ENCODE results near the gene MAN1B1.

MAN1B1 gene

DNA sequence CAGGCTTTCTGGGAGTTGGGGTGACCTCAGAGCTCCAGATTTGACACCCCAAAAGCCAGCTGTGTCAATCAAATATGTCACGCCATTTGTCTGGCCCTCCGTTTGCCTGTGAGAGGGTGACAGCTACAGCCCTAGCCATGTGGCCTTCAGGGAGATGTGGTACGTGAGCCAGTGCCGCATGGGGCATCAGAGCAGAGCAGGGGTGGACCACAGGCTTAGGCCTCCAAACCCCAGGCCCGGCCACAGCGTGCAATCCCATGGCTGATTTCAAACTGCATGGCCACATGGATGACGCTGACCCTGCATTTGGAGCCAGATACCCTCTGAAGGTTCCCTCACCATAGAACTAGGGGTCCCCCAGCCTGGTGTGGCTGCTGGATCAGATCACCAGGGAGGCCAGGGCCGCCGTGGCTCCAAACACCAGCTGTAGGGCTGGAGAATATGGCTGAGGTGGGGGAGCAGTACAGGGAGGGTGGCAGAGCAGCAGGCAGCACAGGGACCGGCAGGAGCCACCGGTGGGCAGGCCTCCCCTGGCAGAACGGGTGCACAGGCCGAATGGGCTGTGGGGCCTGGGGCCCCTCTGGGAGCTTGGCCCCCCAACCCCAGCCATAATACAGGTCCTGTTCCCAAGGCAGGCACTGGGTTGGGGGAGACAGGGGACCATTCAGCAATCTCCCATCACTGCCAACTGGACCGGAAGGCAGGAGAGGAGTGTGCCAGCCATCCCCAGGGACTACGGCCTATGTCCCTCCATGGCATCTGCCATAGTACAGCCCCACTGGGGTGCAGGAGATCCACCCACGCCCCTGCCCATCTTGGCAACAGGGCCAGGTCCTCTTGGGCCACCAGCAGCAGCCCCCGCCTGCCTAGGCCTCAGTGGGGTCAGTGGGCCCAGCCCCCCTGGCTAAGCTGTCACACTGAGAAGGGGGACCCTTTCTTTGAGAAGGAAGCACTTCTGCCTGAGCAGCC, 18.0 kb upstream of the MAN1B1 start:
- in situ Hi-C loops (cut with HindIII; ENCODE audit: low sequenced_read_pairs) = no loop called here

DNA sequence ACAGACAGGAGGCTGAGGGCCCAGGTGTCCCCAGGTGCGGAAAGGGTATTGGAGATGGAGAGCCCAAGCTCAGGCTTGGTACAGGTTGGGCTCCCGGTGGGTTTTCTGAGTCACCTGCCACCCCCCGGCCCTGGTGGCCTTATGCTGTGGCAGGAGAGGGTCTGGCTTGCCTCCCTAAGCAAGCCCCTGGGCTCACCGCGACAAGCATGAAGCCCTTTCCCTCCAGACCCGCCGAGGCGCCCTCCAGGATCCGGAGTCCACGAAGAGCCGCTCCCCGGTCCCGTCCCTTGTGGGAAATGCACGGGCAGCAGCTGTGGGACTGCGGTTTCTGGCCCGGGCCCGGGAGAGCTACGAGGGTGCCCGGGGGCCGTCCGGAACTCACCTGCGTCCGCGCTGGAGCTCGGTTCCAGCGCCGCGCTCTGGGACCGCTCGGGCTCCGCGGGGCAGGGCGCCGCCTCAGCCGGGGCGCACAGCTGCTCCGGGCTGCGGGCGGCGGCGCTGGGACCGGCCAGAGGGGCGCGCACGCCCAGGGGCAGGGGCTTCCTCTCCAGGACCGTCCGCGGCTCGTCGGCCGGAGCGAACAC, 17.2 kb upstream of the MAN1B1 start:
- in situ Hi-C loops (cut with HindIII; ENCODE audit: low sequenced_read_pairs) = no loop called here

DNA sequence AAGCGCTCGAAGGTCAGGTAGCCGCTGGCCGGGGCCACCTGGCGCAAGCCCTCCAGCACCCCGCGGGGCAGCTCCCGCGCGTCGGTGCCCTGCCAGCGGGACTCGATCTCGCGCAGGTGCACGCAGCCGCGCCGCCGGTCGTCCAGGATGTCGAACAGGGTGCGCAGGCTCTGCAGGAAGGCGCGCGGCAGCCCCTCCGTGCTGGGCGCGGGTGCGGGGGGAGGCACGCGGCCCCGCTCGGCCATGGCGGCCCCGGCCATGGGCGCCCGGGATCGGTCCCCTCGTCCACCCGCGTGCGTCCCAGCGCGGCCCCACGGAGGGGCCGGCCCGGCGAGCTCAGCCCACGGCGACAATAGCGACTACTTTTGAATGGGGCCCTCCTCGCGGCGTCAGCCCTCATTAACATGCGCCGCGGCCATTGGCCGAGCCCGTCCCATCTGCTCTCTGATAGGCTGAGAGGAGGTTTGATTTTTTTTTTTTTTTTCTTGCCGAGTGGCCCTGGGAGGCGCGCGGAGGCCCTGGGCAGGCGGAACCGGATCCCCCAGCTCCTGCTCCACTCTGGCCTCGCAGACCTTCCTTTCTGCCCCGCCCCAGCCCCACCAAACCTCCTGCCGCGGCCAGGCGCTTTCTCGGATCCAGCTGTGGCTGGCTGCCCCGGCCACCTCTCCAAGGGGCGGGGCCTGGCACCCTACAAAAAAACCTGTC, 16.4 kb upstream of the MAN1B1 start, which contains the start of gene SAPCD2:
Gene SAPCD2 (minus strand): TSS at position 357 of the 705 bp plus-strand sequence. CDS start 97 bp downstream, at position 260.
- in situ Hi-C loops (cut with HindIII; ENCODE audit: low sequenced_read_pairs) = no loop called here

DNA sequence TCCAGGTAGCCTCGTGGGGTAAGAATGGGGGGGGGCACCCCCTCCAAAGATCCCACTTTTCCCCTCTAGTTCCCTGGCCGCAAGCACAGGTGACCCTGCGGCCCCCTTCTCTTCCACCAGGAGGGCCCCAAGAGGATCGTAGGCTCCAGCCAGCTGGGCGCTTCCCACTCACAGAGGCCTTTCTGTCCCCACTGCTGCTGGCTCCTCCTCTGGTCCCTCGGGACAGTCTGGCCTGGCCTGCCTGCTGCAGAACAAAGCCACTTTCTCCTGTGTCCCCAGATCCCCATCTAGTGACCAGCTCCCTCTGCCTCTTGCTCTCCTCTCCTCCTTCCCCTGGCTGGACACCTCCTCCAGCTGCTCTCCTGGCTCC, 15.9 kb upstream of the MAN1B1 start:
- in situ Hi-C loops (cut with HindIII; ENCODE audit: low sequenced_read_pairs) = no loop called here

DNA sequence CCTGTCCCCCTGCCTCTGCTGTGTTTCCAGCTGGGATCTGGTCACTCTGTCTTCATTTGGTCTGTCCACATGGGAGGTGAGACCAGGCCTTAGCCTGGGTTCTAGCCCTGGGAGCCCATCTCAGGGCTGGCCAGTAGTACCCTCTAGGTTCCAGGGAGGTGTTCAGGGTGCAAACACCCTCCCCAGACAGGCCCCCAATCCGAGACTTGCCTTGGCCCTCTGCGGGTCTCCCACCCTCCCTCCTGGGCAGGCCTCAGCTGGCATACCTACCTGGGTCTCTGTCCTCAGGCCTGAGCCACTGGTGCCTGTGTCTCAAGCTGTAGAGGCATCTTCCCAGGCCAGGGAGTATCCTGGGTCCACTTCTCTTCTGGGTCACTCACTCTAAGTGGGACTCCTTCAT, 15.5 kb upstream of the MAN1B1 start:
- in situ Hi-C loops (cut with HindIII; ENCODE audit: low sequenced_read_pairs) = no loop called here

DNA sequence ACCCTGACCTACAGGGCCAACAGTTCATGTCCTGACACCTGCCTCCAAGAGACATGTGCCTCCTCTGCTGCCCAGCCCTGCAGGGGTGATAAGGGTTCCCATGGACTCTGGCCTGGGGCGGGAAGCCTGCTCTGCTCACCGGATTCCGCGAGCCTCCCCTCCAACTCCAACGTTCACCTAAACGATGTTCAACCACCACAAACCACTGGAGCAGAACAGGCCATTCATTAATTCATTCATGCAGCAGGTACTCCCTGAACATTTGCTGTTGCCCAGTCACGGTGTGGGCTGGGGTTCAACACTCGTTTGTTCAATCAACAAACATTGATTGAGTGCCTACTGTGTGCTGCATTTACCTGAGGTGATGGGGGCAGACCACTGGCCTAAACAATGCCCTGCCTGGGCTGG, 12.8 kb upstream of the MAN1B1 start:
- in situ Hi-C loops (cut with HindIII; ENCODE audit: low sequenced_read_pairs) = no loop called here

DNA sequence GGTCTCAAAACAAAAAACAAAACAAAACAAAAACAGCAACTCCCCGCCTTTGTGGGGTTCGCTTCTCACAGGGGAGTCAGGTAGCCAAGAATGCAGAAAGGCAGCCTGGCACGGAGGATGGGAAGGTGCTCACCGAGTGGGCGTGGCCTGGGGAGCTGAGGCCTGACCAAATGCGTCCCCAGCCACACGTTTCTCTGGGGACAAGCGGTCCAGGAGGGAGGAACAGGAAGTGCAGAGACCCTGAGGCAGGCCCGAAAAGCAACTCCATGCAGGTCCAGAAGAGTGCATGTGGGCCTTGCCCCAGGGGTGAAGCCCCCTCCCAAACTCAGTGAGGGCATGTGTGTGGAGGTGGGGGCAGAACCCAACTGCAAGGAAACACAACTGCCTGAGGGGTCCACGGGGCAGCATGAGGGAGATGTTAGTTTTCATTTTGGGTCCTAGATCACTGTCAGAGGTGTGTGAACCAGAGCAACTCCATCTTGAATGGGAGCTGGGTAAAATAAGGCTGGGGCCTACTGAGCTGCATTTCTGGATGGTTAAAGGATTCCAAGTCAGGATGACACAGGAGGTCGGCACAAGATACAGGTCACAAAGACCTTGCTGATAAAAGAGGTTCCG, 12.0 kb upstream of the MAN1B1 start:
- in situ Hi-C loops (cut with HindIII; ENCODE audit: low sequenced_read_pairs) = no loop called here

DNA sequence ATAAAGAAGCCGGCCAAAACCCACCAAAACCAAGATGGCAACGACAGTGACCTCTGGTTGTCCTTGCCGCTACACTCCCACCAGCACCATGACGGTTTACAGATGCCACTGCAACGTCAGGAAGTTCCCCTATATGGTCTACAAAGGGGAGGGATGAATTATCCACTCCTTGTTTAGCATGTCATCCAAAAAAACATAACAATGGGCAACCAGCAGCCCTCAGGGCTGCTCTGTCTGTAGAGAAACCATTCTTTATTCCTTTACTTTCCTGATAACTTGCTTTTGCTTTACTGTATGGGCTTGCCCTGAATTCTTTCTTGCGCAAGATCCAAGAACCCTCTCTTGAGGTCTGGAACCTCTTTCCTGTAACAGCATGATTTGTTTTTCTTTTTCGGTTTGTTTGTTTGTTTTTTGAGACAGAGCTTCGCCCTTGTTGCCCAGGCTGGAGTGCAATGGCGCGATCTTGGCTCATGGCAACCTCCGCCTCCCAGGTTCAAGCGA, 11.5 kb upstream of the MAN1B1 start:
- in situ Hi-C loops (cut with HindIII; ENCODE audit: low sequenced_read_pairs) = no loop called here

DNA sequence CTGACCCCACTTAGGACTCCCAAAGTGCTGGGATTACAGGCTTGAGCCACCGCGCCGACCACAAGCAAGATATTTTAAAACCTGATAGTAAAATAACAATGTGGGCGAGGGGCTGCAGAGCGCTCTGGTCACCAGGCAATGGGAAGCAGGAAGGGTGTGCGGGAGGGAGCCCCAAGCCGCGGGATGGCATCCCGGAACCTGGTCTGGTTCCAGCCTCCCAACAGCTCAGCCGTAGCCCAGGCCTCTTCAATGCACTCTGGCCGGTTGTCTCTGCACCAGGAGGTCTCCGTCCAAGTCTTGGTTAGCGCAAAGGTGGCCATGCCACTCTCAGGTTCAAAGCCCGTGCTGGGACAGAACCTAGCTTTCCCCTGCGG, 10.2 kb upstream of the MAN1B1 start:
- in situ Hi-C loops (cut with HindIII; ENCODE audit: low sequenced_read_pairs) = no loop called here

DNA sequence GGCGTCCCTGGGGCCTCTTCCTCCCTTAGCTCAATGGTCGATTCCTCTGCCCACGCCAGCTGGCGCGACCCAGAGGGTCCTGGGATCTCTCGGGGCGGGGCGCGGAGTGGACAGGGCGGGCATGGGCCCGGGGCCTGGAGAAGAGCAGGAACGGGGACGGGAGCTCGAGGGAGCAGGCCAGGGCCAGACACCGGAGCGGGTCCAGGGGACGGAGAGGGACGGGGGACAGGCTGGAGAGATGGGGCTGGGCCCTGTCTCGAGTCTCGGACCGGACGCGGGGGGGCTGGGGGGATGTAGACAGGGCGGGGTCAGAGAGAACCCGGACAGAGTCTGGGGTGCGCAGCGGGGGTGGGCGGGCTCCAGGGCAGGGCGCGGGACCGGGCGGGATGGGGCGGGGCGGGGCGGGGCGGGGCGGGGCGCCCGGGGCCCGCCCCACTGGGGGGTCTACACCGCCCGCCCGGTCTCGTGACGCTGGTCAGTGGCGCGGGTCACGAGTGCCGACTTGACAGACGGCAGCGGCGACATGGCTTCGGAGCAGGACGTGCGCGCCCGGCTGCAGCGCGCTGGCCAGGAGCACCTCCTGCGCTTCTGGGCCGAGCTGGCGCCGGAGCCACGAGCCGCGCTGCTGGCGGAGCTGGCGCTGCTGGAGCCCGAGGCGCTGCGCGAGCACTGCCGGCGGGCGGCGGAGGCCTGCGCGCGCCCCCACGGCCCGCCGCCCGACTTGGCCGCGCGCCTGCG, 9.6 kb upstream of the MAN1B1 start, which contains the start of gene UAP1L1:
Gene UAP1L1 (plus strand): TSS at position 508 of the 738 bp plus-strand sequence. CDS start 16 bp downstream, at position 524.
- in situ Hi-C loops (cut with HindIII; ENCODE audit: low sequenced_read_pairs) = no loop called here

DNA sequence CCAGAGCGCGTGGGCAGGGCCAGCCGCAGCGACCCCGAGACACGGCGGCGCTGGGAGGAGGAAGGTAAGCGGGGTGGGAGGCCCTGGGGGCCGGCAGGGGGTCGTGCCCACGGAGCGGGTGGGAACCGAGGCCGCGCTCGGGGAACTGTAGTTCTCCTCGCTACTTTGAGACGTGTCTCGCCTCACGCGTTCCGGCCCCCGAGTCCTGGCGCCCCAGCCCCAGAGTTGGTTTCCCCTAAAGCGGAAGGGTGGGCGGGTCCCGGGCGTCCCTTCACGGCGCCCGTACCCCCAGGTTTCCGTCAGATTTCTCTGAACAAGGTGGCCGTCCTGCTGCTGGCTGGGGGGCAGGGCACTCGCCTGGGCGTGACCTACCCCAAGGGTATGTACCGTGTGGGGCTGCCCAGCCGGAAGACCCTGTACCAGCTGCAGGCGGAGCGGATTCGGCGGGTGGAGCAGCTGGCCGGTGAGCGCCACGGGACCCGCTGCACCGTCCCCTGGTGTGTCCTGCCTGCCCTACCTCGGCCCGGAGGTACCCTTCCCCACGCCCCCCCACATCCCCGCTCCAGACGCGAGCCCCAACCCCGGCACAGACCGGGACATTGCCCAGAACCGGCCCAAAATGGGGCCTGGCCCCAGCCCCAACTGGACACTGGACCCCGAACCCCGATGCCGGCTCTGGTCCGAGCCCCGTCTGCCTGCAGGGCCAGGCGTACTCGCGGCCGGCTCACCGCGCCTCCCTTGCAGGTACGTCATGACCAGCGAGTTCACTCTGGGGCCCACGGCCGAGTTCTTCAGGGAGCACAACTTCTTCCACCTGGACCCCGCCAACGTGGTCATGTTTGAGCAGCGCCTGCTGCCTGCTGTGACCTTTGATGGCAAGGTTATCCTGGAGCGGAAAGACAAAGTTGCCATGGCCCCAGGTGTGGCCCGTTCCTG, 8.8 kb upstream of the MAN1B1 start:
- in situ Hi-C loops (cut with HindIII; ENCODE audit: low sequenced_read_pairs) = no loop called here

DNA sequence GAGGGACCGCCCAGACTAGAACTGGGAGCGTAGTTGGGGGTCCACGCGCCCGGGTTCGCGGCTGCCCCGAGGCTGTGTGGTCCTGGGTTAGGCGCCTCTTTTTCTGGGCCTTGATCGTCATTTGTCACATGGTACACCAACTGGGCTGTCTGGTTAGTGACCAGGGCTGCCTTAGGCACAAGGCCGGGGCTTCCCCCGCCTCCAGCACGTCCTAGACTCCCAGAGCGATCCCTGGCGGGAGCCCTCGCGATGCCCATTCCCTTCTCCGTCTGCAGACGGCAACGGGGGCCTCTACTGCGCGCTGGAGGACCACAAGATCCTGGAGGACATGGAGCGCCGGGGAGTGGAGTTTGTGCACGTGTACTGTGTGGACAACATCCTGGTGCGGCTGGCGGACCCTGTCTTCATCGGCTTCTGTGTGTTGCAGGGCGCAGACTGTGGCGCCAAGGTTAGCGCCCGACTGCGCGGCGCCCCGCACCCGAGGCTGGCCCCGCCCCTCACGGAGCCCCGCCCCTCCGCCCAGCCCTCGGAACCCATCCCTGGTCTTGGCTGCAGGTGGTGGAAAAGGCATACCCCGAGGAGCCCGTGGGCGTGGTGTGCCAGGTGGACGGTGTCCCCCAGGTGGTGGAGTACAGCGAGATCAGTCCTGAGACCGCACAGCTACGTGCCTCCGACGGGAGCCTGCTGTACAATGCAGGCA, 7.9 kb upstream of the MAN1B1 start:
- in situ Hi-C loops (cut with HindIII; ENCODE audit: low sequenced_read_pairs) = no loop called here

DNA sequence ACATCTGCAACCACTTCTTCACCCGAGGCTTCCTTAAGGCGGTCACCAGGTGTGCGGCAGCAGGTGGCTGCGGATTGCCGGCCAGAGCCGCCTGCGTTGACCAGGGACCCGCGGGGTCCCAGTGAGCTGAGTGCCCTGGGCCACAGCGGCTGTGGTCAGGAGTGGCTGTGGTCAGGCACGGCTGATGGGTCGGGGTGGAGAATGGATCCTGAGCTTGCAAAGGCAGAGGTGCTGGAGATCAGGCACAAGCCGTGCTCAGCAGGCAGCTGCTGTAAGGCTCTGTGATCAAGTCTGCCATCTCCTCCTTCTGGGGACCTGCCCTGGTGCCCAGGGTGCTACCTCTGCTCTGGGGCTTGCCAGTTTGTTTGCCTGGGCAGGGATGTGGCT, 7.4 kb upstream of the MAN1B1 start:
- in situ Hi-C loops (cut with HindIII; ENCODE audit: low sequenced_read_pairs) = no loop called here

DNA sequence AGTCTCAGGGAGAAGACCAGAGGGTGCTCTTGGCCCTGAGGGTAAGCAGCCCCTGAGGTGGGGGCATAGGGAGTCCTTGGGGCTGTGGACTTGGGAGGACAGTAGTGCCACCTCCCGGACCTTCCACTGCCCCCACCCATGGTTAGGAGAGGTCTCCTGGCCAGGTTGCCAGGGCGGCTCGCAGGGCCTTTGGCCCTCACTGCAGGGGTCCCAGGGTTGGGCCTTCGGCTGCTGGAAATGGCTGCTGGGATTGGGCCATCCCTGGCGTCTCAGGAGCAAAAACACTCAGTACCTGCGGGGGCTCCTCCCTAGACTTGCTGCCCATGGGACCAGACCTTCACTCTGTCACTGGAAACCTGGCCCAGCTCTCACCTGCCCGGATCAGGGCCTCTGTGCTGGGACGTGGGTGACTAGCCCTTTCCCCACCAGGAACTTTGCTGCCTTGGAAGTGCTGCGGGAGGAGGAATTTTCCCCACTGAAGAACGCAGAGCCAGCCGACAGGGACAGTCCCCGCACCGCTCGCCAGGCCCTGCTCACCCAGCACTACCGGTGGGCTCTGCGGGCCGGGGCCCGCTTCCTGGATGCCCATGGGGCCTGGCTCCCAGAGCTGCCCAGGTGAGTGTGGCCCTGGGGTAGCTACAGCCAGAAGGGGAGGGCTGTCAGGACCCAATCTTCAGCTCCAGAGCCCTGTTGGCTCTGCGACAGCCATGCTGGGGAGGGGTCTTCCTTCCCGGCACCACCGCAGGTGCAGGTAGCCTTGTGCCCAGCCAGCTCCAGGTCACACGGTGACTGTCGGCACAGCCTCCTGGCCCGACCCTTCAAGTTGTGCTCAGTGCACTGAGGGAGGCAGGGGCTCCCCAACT, 6.3 kb upstream of the MAN1B1 start:
- in situ Hi-C loops (cut with HindIII; ENCODE audit: low sequenced_read_pairs) = no loop called here

DNA sequence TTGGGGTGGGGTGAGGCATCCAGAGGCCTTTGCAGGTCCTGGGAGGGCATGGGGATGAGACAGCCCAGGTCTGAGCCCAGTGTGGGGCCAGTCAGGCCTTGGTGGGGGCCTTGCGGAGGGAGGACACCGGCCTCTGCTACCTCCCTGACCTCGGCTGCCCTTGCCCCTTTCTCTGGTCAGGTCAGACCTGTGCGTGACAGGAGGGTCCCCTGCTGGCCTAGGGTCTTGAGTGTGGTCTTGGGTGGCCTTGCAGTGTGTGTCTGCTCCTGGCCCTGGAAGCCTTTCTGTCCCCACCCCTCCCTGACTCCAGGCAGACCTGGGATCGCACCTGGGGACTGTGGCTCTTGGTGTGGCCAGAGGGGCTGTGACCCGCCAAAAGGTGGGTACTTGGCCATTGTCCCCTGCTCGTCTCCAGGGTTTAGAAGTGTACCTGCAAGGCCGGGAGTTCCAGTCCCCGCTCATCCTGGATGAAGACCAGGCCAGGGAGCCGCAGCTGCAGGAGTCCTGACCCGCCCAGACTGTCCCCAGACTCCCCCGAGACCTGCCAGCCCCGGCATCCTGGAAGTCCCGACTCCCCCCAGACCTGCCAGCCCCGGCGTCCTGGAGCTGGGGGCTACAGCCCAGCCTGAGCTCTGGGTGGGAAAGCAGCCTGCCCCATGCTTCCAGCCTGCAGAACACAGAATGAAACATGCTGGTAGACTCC, 4.4 kb upstream of the MAN1B1 start:
- in situ Hi-C loops (cut with HindIII; ENCODE audit: low sequenced_read_pairs) = no loop called here

DNA sequence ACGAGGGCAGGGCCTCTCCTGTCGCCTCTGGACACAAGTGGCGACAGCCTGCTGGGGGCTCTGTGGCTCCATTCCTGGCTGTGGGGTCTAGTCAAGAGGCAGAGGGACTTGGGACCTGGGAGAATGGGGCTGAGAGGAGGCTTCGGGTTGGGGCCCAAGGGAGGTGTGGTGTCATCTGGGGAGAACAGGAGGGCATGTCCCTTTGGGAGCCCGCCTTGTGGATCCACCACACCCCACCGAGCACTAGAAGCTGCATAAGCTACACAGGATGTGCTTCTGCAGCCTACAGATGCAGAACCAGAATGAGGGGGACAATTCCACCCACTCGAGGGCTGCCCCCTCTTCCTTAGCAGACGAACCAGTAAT, 3.9 kb upstream of the MAN1B1 start:
- in situ Hi-C loops (cut with HindIII; ENCODE audit: low sequenced_read_pairs) = no loop called here

DNA sequence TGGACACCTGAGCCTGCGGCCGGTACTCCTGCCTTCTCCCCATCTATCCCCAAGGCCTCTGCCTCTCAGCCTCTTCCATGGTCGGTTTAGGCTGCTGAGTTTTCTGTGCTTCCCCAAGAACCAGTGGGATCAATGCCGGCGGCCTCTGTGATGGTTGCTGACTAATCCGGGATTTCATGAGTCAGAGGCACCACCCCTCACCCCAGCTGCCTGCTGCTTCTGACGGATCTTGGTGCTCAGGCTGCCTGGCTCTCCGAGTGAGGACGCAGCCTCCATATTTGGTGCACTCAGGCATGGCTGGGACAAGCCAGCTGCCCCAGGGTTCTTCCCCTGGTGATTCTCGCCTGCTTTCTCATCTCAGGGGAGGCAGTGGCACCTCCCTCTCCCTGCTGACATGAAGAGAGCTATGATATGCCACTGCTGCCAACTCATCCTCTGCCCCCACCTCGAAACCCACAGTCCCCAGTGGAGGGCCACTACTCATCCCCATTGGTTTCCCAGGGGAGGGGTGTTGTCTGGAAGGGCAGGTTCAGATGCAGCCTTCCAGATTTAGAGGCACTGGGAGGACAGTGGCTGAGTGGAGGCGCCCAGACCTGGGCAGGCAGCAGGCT, 3.3 kb upstream of the MAN1B1 start:
- in situ Hi-C loops (cut with HindIII; ENCODE audit: low sequenced_read_pairs) = no loop called here

Data from endothelial cell of hepatic sinusoid (primary cell).